GM12865 (cell line): ENCODE measurements around the gene XXYLT1.

Source experiments
- DNase-seq: peaks from one replicate; pipeline ENCODE4 v3.0.0; 2010; ENCODE audit warnings: low read depth
- H3K4me3 ChIP-seq: 2 replicates; pipeline ENCODE4 v1.5.1; 2011; ENCODE audit warnings: mild to moderate bottlenecking, low read depth, low read length, control low read depth
- TF ChIP-seq, protein P1 (sequence below): IDR thresholded peaks from 2 replicates; pipeline ENCODE4 v1.5.1; 2011; ENCODE audit warnings: low read length, control low read depth, low read depth, inconsistent platforms; ENCODE audit not compliant: insufficient read depth; ENCODE audit errors: missing control alignments

Gene XXYLT1

DNA sequence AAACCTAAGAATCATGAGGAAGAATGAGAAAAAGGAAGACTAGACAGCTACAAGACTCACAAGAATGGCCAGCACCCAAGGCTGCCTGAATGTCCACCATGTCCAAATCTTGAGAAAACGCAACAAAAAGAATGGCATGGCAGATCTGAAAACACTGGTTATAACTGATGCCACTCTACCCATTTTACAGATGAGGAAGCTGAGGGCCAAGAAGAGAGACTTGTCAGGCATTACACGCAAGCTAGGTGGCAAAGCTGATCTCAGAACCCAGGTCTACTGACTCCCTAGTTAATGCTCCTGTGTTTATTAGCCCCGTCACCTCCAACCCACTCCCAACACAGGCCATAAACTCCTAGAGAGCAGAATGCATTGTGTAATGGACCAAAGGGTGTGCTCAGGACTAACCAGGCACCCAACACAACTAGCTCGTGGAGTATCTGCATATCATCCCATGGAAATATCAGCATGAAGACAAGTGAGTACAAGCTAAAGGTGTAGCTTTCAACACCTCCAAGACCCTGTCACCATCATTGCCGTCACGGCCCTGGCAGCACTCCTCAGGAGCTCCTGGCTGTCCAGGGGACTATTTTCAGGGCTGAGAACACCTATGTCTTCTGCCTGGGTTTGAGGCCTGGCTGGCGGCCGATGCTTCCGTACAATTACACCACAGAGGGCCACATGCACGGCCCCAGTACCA, 111.7 kb downstream of the XXYLT1 start:
- TF ChIP-seq, protein P1, sequence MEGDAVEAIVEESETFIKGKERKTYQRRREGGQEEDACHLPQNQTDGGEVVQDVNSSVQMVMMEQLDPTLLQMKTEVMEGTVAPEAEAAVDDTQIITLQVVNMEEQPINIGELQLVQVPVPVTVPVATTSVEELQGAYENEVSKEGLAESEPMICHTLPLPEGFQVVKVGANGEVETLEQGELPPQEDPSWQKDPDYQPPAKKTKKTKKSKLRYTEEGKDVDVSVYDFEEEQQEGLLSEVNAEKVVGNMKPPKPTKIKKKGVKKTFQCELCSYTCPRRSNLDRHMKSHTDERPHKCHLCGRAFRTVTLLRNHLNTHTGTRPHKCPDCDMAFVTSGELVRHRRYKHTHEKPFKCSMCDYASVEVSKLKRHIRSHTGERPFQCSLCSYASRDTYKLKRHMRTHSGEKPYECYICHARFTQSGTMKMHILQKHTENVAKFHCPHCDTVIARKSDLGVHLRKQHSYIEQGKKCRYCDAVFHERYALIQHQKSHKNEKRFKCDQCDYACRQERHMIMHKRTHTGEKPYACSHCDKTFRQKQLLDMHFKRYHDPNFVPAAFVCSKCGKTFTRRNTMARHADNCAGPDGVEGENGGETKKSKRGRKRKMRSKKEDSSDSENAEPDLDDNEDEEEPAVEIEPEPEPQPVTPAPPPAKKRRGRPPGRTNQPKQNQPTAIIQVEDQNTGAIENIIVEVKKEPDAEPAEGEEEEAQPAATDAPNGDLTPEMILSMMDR: no peak
- no peak overlapping the region for H3K4me3 ChIP-seq
- DNase-seq: no peak

DNA sequence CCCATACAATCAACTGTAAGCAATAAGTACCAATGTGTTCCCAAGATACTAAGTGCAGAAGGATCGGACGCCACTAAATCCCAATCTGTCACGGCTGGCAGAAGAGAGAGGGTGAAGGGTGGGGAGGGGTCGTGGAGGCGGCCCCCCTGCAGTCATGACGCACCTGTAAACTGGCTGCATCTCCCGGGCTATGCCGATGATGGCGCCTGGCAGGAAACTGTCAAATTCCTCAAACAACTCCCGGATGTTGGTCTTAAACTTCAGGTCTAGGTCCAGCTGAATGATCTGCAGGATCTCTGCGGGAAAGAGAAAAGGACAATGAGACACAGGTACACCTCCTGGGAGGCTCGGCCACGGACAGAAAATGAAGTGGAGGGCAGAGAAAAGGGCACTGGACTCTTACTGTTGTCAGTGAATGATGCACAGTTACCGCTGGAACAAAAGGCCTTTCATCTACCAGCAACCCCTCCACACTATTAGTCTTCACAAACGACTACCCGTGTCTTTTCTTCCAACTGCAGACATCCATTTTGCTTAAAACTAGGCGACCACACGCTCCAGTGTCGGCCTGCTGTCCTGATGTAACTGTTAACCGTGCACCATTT, 114.6 kb downstream of the XXYLT1 start:
- DNase-seq: no peak
- TF ChIP-seq, protein P1: no peak
- H3K4me3 ChIP-seq: no peak overlapping the region

DNA sequence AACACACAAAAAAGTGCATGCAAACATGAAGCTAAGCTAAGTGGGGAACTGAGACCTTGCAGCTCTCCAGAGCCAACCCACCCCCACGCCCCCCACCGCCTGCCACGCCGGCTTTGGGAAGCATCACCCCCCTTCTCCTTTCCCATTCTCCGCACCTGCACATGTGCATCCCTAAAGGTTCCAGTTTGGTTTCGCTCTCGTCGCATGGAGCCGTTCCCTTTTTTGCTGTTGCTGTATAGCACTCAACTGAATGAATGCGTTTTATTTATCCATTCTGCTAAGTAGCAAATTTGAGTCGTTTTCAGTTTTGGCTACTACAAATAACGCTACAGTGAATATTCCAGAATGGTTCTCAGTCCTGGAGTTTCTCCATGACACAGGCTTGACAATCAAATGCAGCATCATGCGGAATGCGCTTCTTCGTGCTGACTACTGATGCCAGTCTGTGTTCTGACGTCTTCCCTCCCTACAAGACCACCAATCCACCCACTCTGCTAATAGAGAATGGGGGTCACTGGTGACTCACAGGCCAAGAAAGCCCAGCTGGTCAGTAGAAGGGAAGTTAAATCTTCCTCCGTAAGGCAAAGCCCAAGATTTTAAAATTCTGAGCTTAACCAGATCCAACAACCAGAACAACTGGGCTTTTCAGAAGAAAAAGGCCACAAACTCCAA, 115.3 kb downstream of the XXYLT1 start:
- TF ChIP-seq, protein P1: no peak
- H3K4me3 ChIP-seq: no peak overlapping the region
- no peak for DNase-seq

DNA sequence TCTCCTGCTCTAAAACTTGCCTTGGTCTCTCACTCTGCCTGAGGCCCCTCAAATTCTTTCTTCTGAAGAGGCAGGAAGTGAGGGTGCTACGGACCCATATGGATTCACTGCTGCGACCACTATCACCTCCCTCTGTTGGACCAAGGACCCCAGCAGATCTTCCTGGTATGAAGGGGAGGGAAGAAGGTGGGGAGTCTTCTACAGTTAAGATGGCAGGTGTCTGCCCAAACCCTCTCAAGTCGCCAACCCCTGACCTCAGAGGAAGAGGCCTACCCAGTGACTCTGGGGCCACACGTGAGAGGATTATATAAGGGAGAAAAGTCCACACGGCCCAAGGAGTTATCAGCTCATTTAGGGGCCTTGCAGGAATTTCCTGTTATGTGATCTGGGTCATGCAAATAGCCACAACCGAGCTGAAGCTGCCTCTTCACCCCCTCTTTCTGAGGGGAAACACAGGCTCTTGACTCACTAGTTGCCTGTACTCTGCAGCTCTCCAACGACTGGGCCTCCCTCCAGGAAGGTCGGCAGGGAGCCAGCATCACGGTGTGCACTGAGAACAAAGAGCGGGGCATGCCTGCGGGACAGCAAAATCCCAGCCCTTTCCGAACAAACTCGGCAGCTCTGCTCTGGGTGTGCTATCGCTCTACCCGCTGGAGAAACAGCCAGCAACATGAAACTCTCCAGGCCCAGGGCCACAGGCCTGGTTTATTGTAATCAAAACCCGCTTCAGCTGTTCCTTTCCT, 116.0 kb downstream of the XXYLT1 start:
- peak; percentile 64 for DNase-seq
- TF ChIP-seq, protein P1: no peak
- H3K4me3 ChIP-seq: no peak overlapping the region

DNA sequence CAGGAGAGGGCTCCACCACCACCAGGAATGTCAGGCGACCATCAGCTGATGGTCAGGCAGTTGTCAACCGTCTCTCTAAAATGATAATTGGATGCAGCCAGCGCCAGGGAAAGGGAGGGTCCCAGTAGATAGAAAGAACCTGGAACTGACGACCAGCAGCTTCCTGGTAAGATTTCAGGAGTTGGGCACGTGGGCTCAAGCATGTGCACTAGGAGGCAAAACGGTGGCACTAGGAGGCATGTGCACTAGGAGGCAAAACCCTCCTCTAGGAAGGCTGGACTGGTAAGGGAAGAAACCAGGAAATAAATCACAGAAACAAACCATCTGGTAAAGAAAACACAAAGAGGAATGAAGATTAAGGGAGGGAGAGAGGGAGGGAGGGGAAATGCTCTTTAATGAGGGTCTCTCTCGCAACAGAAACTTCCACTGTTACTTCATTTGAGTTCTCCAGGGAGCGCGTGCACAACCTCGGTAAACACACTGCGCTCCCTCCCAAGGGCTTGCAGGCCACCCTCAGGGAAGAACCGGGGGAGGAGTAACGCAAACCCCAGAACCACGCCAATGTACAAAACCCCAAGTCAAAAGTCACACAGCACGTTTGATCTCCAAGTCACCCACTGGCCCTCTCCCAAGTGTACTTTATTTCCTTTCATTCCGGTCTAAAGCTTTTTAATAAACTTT, 116.7 kb downstream of the XXYLT1 start:
- no peak overlapping the region for H3K4me3 ChIP-seq
- TF ChIP-seq, protein P1: no peak
- DNase-seq: no peak

DNA sequence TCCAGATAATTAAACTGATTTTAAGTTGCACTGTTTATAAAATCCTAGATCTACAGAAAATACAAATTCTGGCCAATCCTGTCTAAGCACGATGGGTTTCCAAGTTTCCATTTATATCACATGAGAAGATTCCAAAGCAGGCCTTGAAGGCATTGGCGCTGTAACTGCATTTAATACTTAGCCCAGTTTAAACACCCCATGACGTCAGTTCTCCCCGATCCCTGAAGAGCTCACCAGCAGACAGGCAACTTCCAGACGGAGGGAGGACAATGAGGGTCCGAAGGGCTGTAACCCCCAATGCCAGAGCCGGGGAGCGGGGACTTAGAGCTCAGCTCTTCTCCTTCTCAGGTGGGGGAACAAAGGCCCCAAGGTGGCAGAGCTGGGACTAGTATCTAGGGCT, 117.3 kb downstream of the XXYLT1 start:
- TF ChIP-seq, protein P1: no peak
- no peak for DNase-seq
- H3K4me3 ChIP-seq: no peak overlapping the region
